K562 (cell line): ENCODE results near the gene ZBTB48. TPM values are rescaled to one million over a fixed set of nuclear protein-coding genes. Genes with fewer than 3 reads are reported as not detected.

Source experiments
- CCNT2 ChIP-seq: IDR thresholded peaks from 2 replicates; pipeline ENCODE4 v1.6.1; 2011; ENCODE audit warnings: borderline replicate concordance, low read depth, mild to moderate bottlenecking, moderate library complexity, mixed read lengths, low read length; ENCODE audit not compliant: insufficient read length; ENCODE audit errors: extremely low read depth
- DIDO1 ChIP-seq: fragments of 450-650 bp; IDR thresholded peaks from 2 replicates; pipeline ENCODE4 v1.6.1; 2016; ENCODE audit warnings: low read depth, missing biosample characterization, missing genetic modification characterization
- GABPB1 ChIP-seq: sonication (generic); formaldehyde crosslinking; IDR thresholded peaks from 2 replicates; pipeline ENCODE4 v1.8.0; 2022; ENCODE audit warnings: mild to moderate bottlenecking, missing genetic modification reagents
- PCBP1 ChIP-seq: fragments of 200-400 bp; formaldehyde crosslinking; IDR thresholded peaks from 2 replicates; pipeline ENCODE4 v1.6.1; 2018; ENCODE audit warnings: mild to moderate bottlenecking, low read depth, low read length; ENCODE audit not compliant: poor library complexity, severe bottlenecking
- RBFOX2 ChIP-seq: fragments of 200-400 bp; formaldehyde crosslinking; IDR thresholded peaks from 2 replicates; pipeline ENCODE4 v1.6.1; 2017; ENCODE audit warnings: low read depth, mild to moderate bottlenecking, low read length, moderate library complexity
- SAFB ChIP-seq: fragments of 200-400 bp; formaldehyde crosslinking; IDR thresholded peaks from 2 replicates; pipeline ENCODE4 v1.6.1; 2017; ENCODE audit warnings: low read depth, low read length, borderline replicate concordance
- SAP30 ChIP-seq: fragments of 200-600 bp; sonication (generic); IDR thresholded peaks from 2 replicates; pipeline ENCODE4 v1.6.1; 2012; ENCODE audit warnings: borderline replicate concordance, low read depth, mild to moderate bottlenecking, moderate library complexity, low read length, control low read depth, inconsistent platforms; ENCODE audit not compliant: insufficient read depth, poor library complexity, severe bottlenecking
- SMARCA5 ChIP-seq: fragments of 450-650 bp; IDR thresholded peaks from 2 replicates; pipeline ENCODE4 v1.6.1; 2016
- U2AF1 ChIP-seq: fragments of 200-400 bp; formaldehyde crosslinking; optimal IDR thresholded peaks from 2 replicates; pipeline ENCODE3; 2017; ENCODE audit warnings: mild to moderate bottlenecking, low read depth, low read length, moderate library complexity
- ZNF165 ChIP-seq: fragments of 250-450 bp; sonication (Bioruptor Pico); IDR thresholded peaks from 2 replicates; pipeline ENCODE4 v1.4.0; 2020; ENCODE audit warnings: borderline replicate concordance
- ZNF239 ChIP-seq: fragments of 250-450 bp; sonication (Bioruptor Pico); IDR thresholded peaks from 2 replicates; pipeline ENCODE4 v1.4.0; 2020; ENCODE audit warnings: mild to moderate bottlenecking
- ZNF431 ChIP-seq: sonication (generic); formaldehyde crosslinking; IDR thresholded peaks from 2 replicates; pipeline ENCODE4 v1.8.0; 2022; ENCODE audit warnings: mild to moderate bottlenecking, missing genetic modification reagents
- polyA plus RNA-seq, 8 experiments: library from polyadenylated mRNA; depleted of rRNA in 4 of 8; stranded (reverse) in 5 of 8; unstranded in 3 of 8; fragments of >200 nt; fragmentation: Nextera tagmentation in 2 of 8; fragmentation: Illumina TruSeq in 1 of 8; extraction: Ambion mirVana in 2 of 8; extraction: Trizol in 1 of 8; gene quantifications; 2 replicates each; pipeline versions ENCODE4 v1.2.1 to v1.2.3, GENCODE V29; 2011 to 2014; ENCODE audit warnings: inconsistent platforms in 1 of 8, missing spikeins in 1 of 8
- total RNA-seq, 7 experiments: library from RNA; depleted of rRNA in 6 of 7; stranded (reverse); fragments of >200 nt in 6 of 7; fragmentation: Illumina TruSeq in 2 of 7; extraction: Trizol in 2 of 7; gene quantifications; 2 replicates each; pipeline versions ENCODE4 v1.2.1 to v1.2.3, GENCODE V29; 2011 to 2021; ENCODE audit warnings: low replicate concordance in 1 of 7
- TF ChIP-seq, protein P1 (sequence below): fragments of 250-450 bp; sonication (Bioruptor Pico); IDR thresholded peaks from 2 replicates; pipeline ENCODE4 v1.8.0; 2022; ENCODE audit warnings: inconsistent platforms, mild to moderate bottlenecking, moderate library complexity, borderline replicate concordance
- TF ChIP-seq, protein P2 (sequence below): sonication (generic); formaldehyde crosslinking; IDR thresholded peaks from 2 replicates; pipeline ENCODE4 v1.8.0; 2022; ENCODE audit warnings: mild to moderate bottlenecking, missing genetic modification reagents, borderline replicate concordance
- TF ChIP-seq, protein P3 (sequence below): sonication (generic); formaldehyde crosslinking; IDR thresholded peaks from 2 replicates; pipeline ENCODE4 v1.5.0; 2020; ENCODE audit warnings: missing genetic modification reagents
- TF ChIP-seq, protein P4 (sequence below): fragments of 450-650 bp; formaldehyde crosslinking; IDR thresholded peaks from 2 replicates; pipeline ENCODE4 v1.4.0; 2022; ENCODE audit warnings: missing genetic modification characterization
- TF ChIP-seq, protein P5 (sequence below), 2 experiments: fragments of 450-650 bp; IDR thresholded peaks; 2 replicates each; pipeline ENCODE4 v1.6.1; 2016
- TF ChIP-seq, protein P6 (sequence below), 2 experiments: fragments of 200-800 bp in 1 of 2; sonication (Bioruptor generic) in 1 of 2; sonication (generic) in 1 of 2; formaldehyde crosslinking in 1 of 2; IDR thresholded peaks in 1 of 2; conservative IDR thresholded peaks in 1 of 2; 2 replicates each; pipeline versions ENCODE4 v1.5.0 to v1.6.1; 2016 to 2020; ENCODE audit warnings: missing compliant biosample characterization in 1 of 2, missing genetic modification characterization in 1 of 2, missing genetic modification reagents in 1 of 2

The ZBTB48 gene
- total and polyA plus RNA-seq, 9 of the 15 experiments (the other 6 are each of a cell fraction or from before 2014, with no cell fraction given), result 1.9 to 66.9 (median 29.5) TPM

DNA sequence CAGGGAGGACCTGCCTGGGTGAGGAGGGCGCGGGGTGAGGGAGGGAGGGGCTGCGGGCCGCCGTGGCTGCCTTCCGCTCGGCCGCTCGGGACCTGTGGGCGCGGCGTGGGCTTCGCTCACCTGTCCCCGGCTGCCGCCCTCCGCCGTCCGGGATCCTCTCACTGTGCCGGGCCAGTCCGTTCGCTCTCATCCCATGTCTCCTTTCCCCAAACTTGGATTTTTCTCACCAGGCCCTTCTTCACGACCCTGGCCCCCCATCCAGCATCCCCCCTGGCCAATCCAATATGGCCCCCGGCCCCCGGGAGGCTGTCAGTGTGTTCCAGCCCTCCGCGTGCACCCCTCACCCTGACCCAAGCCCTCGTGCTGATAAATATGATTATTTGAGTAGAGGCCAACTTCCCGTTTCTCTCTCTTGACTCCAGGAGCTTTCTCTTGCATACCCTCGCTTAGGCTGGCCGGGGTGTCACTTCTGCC is 362 bp downstream of the ZBTB48 start (continued):
- TF ChIP-seq, protein P1, sequence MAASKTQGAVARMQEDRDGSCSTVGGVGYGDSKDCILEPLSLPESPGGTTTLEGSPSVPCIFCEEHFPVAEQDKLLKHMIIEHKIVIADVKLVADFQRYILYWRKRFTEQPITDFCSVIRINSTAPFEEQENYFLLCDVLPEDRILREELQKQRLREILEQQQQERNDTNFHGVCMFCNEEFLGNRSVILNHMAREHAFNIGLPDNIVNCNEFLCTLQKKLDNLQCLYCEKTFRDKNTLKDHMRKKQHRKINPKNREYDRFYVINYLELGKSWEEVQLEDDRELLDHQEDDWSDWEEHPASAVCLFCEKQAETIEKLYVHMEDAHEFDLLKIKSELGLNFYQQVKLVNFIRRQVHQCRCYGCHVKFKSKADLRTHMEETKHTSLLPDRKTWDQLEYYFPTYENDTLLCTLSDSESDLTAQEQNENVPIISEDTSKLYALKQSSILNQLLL, result no peak
- TF ChIP-seq PCBP1 (peak; percentile 66), DIDO1 (tag) (0 out of 2 replicates have a peak, but pooled peaks have one; percentile 14), ZNF239 (no peak), U2AF1 (no peak), CCNT2 (peak; percentile 4), GABPB1 (CRISPR knock-in tag) (peak; percentile 69; the same call in 1 of the 2 replicates), ZNF165 (CRISPR knock-in tag) (no peak), SMARCA5 (no peak), SAFB (0 out of 2 replicates have a peak, but pooled peaks have one; percentile 43), RBFOX2 (peak; percentile 52), SAP30 (peak; percentile 75), ZNF431 (peak; percentile 60; the same call in 1 of the 2 replicates)
- TF ChIP-seq, protein P2, sequence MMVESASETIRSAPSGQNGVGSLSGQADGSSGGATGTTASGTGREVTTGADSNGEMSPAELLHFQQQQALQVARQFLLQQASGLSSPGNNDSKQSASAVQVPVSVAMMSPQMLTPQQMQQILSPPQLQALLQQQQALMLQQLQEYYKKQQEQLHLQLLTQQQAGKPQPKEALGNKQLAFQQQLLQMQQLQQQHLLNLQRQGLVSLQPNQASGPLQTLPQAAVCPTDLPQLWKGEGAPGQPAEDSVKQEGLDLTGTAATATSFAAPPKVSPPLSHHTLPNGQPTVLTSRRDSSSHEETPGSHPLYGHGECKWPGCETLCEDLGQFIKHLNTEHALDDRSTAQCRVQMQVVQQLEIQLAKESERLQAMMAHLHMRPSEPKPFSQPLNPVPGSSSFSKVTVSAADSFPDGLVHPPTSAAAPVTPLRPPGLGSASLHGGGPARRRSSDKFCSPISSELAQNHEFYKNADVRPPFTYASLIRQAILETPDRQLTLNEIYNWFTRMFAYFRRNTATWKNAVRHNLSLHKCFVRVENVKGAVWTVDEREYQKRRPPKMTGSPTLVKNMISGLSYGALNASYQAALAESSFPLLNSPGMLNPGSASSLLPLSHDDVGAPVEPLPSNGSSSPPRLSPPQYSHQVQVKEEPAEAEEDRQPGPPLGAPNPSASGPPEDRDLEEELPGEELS, result 0 out of 2 replicates have a peak, but pooled peaks have one; percentile 21
- TF ChIP-seq, protein P3, sequence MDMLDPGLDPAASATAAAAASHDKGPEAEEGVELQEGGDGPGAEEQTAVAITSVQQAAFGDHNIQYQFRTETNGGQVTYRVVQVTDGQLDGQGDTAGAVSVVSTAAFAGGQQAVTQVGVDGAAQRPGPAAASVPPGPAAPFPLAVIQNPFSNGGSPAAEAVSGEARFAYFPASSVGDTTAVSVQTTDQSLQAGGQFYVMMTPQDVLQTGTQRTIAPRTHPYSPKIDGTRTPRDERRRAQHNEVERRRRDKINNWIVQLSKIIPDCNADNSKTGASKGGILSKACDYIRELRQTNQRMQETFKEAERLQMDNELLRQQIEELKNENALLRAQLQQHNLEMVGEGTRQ, result no peak
- TF ChIP-seq, protein P4, sequence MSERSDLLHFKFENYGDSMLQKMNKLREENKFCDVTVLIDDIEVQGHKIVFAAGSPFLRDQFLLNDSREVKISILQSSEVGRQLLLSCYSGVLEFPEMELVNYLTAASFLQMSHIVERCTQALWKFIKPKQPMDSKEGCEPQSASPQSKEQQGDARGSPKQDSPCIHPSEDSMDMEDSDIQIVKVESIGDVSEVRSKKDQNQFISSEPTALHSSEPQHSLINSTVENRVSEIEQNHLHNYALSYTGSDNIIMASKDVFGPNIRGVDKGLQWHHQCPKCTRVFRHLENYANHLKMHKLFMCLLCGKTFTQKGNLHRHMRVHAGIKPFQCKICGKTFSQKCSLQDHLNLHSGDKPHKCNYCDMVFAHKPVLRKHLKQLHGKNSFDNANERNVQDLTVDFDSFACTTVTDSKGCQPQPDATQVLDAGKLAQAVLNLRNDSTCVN, result 0 out of 2 replicates have a peak, but pooled peaks have one; percentile 52
- TF ChIP-seq, protein P5, sequence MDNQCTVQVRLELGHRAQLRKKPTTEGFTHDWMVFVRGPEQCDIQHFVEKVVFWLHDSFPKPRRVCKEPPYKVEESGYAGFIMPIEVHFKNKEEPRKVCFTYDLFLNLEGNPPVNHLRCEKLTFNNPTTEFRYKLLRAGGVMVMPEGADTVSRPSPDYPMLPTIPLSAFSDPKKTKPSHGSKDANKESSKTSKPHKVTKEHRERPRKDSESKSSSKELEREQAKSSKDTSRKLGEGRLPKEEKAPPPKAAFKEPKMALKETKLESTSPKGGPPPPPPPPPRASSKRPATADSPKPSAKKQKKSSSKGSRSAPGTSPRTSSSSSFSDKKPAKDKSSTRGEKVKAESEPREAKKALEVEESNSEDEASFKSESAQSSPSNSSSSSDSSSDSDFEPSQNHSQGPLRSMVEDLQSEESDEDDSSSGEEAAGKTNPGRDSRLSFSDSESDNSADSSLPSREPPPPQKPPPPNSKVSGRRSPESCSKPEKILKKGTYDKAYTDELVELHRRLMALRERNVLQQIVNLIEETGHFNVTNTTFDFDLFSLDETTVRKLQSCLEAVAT (IDR thresholded peaks at IDR 0.05), result peak in 1 of 2 experiments; percentile 16; a peak in 1 of 4 replicates
- TF ChIP-seq, protein P6, sequence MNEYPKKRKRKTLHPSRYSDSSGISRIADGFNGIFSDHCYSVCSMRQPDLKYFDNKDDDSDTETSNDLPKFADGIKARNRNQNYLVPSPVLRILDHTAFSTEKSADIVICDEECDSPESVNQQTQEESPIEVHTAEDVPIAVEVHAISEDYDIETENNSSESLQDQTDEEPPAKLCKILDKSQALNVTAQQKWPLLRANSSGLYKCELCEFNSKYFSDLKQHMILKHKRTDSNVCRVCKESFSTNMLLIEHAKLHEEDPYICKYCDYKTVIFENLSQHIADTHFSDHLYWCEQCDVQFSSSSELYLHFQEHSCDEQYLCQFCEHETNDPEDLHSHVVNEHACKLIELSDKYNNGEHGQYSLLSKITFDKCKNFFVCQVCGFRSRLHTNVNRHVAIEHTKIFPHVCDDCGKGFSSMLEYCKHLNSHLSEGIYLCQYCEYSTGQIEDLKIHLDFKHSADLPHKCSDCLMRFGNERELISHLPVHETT (CRISPR knock-in tag; conservative IDR thresholded peaks at IDR 0.05 in 1 of 2, IDR thresholded peaks at IDR 0.05 in 1 of 2), result 0 out of 4 replicates have a peak, but pooled peaks of 1 of the 2 experiments have one; percentile 4
